HL-60 (cell line): ENCODE measurements around the gene PSMC4.

ENCODE experiments used
- DNase-seq, 2 experiments: peaks; one replicate each; pipeline ENCODE4 v3.0.0-alpha.2; 2010 to 2020; ENCODE audit warnings: low read depth in 1 of 2, low spot score in 1 of 2
- H3K27ac ChIP-seq: fragments of 250-450 bp; sonication (Bioruptor Pico); replicated peaks from 2 replicates; pipeline ENCODE4 v1.5.1; 2020; ENCODE audit warnings: mild to moderate bottlenecking, moderate library complexity
- H3K27me3 ChIP-seq: fragments of 250-450 bp; sonication (Bioruptor Pico); 2 replicates; pipeline ENCODE4 v1.5.1; 2021; ENCODE audit warnings: mild to moderate bottlenecking, moderate library complexity; ENCODE audit not compliant: insufficient read depth, poor library complexity, severe bottlenecking
- H3K4me3 ChIP-seq: replicated peaks from 2 replicates; pipeline ENCODE4 v1.5.1; 2011; ENCODE audit warnings: mild to moderate bottlenecking, control low read depth, low read length; ENCODE audit not compliant: insufficient read depth
- GABPA ChIP-seq: IDR thresholded peaks from 2 replicates; pipeline ENCODE4 v1.6.1; 2012; ENCODE audit warnings: low read depth
- POLR2AphosphoS5 ChIP-seq: IDR thresholded peaks from 2 replicates; pipeline ENCODE4 v1.6.1; 2012; ENCODE audit warnings: low read depth
- SPI1 ChIP-seq: IDR thresholded peaks from 2 replicates; pipeline ENCODE4 v1.6.1; 2012; ENCODE audit warnings: low read depth, mild to moderate bottlenecking, borderline replicate concordance
- TF ChIP-seq, protein P1 (sequence below): IDR thresholded peaks from one replicate; pipeline ENCODE4 v1.5.1; 2011; ENCODE audit warnings: low read length, control low read depth, inconsistent platforms; ENCODE audit not compliant: insufficient read depth
- TF ChIP-seq, protein P2 (sequence below): IDR thresholded peaks from 2 replicates; pipeline ENCODE4 v1.6.1; 2012; ENCODE audit warnings: low read depth; ENCODE audit not compliant: insufficient replicate concordance

The PSMC4 gene

DNA sequence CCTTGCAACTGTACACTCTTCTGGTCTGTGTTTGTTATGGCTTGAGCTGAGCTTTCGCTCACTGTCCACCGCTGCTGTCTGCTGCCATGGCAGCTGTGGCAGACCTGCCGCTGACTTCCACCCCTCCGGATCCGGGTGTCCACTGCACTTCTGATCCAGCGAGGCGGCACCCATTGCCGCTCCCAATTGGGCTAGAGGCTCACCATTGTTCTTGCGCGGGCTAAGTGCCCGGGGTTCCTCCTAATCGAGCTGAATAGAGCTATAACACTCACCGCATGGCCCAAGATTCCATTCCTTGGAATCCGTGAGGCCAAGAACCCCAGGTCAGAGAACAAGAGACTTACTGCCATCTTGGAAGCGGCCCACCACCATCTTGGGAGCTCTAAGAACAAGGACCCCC, 2.2 kb upstream of the PSMC4 start:
- TF ChIP-seq, protein P1, sequence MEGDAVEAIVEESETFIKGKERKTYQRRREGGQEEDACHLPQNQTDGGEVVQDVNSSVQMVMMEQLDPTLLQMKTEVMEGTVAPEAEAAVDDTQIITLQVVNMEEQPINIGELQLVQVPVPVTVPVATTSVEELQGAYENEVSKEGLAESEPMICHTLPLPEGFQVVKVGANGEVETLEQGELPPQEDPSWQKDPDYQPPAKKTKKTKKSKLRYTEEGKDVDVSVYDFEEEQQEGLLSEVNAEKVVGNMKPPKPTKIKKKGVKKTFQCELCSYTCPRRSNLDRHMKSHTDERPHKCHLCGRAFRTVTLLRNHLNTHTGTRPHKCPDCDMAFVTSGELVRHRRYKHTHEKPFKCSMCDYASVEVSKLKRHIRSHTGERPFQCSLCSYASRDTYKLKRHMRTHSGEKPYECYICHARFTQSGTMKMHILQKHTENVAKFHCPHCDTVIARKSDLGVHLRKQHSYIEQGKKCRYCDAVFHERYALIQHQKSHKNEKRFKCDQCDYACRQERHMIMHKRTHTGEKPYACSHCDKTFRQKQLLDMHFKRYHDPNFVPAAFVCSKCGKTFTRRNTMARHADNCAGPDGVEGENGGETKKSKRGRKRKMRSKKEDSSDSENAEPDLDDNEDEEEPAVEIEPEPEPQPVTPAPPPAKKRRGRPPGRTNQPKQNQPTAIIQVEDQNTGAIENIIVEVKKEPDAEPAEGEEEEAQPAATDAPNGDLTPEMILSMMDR = no peak
- TF ChIP-seq GABPA (no peak), SPI1 (no peak), POLR2AphosphoS5 (no peak)
- TF ChIP-seq, protein P2, sequence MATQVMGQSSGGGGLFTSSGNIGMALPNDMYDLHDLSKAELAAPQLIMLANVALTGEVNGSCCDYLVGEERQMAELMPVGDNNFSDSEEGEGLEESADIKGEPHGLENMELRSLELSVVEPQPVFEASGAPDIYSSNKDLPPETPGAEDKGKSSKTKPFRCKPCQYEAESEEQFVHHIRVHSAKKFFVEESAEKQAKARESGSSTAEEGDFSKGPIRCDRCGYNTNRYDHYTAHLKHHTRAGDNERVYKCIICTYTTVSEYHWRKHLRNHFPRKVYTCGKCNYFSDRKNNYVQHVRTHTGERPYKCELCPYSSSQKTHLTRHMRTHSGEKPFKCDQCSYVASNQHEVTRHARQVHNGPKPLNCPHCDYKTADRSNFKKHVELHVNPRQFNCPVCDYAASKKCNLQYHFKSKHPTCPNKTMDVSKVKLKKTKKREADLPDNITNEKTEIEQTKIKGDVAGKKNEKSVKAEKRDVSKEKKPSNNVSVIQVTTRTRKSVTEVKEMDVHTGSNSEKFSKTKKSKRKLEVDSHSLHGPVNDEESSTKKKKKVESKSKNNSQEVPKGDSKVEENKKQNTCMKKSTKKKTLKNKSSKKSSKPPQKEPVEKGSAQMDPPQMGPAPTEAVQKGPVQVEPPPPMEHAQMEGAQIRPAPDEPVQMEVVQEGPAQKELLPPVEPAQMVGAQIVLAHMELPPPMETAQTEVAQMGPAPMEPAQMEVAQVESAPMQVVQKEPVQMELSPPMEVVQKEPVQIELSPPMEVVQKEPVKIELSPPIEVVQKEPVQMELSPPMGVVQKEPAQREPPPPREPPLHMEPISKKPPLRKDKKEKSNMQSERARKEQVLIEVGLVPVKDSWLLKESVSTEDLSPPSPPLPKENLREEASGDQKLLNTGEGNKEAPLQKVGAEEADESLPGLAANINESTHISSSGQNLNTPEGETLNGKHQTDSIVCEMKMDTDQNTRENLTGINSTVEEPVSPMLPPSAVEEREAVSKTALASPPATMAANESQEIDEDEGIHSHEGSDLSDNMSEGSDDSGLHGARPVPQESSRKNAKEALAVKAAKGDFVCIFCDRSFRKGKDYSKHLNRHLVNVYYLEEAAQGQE = no peak
- no peak overlapping the region for H3K4me3 ChIP-seq
- no peak for DNase-seq
- H3K27me3 ChIP-seq = no peaks in the 10 kb centered on the region
- no peak overlapping the region for H3K27ac ChIP-seq

DNA sequence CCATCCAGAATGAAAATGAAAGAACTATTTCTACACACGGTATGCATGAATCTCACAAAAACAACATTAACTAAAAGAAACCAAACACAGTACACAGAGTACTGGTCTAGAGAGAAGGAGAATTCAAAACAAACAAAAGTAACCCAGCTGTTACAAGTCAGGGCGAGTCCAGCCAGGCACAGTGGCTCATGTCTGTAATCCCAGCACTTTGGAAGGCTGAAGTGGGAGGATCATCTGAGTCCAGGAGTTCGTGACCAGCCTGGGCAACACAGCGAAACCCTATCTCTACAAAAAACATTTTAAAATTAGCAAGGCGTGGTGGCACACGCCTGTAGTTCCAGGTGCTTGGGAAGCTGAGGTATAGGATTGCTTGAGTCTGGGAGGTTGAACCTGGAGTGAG, 1.7 kb upstream of the PSMC4 start:
- H3K27me3 ChIP-seq = no peaks in the 10 kb centered on the region
- TF ChIP-seq SPI1 = no peak
- TF ChIP-seq, protein P1 = no peak
- no peak for TF ChIP-seq GABPA
- TF ChIP-seq POLR2AphosphoS5 = no peak
- no peak overlapping the region for H3K27ac ChIP-seq
- H3K4me3 ChIP-seq = no peak overlapping the region
- DNase-seq = no peak

DNA sequence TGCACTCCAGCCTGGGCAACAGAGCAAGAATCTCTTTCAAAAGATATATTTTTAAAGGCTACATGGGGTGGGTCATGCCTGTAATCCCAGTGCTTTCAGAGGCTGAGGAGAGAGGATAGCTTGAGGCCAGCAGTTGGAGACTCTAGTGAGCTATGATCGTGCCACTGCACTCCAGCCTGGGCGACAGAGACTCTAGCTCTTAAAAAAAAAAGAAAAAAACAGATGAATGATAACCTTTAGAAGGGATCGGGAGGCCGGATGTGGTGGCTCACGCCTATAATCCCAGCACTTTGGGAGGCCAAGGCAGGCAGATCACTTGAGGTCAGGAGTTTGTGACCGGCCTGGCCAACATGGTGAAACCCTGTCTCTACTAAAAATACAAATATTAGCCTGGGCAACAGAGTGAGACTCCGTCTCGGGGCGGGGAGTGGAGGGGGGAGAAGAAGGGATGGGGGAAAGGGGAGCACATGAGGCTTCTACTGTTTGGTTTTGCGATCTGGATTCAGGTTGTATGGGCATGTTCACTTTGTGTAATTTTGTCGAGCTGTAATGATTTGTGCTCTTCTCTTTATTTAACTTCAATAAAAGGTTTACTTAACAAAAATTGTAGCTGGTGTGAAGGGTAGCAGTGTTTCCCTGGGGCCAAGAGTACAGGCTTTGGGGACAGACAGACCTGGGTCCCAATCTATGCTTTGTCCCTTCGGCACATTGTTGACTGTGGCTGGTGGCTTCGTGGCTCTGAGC, 1.1 kb upstream of the PSMC4 start:
- peak overlapping the region; percentile 70 for H3K27ac ChIP-seq
- TF ChIP-seq, protein P2 = no peak
- no peak for TF ChIP-seq POLR2AphosphoS5
- no peak for TF ChIP-seq SPI1
- TF ChIP-seq GABPA = no peak
- TF ChIP-seq, protein P1 = no peak
- H3K4me3 ChIP-seq = peak overlapping the region; percentile 79
- no peak for DNase-seq
- no peaks in the 10 kb centered on the region for H3K27me3 ChIP-seq

DNA sequence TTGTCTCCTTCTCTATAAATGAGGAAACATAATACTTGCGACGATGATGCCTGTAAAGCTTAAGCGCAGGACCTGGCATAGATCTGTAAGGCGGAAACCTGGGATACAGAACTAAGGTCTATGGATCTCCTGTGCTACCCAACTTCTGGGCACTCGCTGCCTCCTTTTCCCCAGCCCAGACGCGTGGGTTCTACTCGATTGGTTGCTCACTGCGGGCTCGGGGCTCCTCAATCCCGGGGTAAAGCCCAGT, 615 bp upstream of the PSMC4 start:
- peak in 1 of 2 experiments; percentile 58 for DNase-seq
- peak overlapping the region; percentile 79 for H3K4me3 ChIP-seq
- peak overlapping the region; percentile 70 for H3K27ac ChIP-seq
- H3K27me3 ChIP-seq = no peaks in the 10 kb centered on the region
- TF ChIP-seq, protein P1 = no peak
- no peak for TF ChIP-seq POLR2AphosphoS5
- TF ChIP-seq SPI1 = no peak
- TF ChIP-seq GABPA = no peak
- TF ChIP-seq, protein P2 = no peak
